H1 (cell line): ENCODE results near the gene NFIA. TPM values are rescaled to one million over a fixed set of nuclear protein-coding genes. Genes with fewer than 3 reads are reported as not detected.

Source experiments
- CTCF ChIA-PET: fragments of 300-600 bp; sonication (Branson Sonifier 250); formaldehyde crosslinking; loops from one replicate; lab custom pipeline; 2021; ENCODE audit not compliant: partially characterized antibody; lab: Charles Lee
- POLR2A ChIA-PET: fragments of 300-600 bp; sonication (Branson Sonifier 250); formaldehyde crosslinking; loops from one replicate; lab custom pipeline; 2021; ENCODE audit warnings: inconsistent platforms; ENCODE audit not compliant: partially characterized antibody; lab: Charles Lee
- DNase-seq, 2 experiments: peaks; one replicate each; pipeline versions ENCODE4 v3.0.0 to v3.0.0-alpha.2; 2010 to 2022; ENCODE audit warnings: low spot score in 2 of 2, low read depth in 1 of 2, mixed read lengths in 1 of 2
- FAIRE-seq: peaks from 2 replicates; lab custom pipeline; 2011; peaks lifted over from hg19 to GRCh38; lab: Jason Lieb, UNC
- H2AFZ ChIP-seq: 2 replicates; pipeline ENCODE4 v1.8.1; 2012; ENCODE audit warnings: low read length, inconsistent platforms
- H2AK5ac ChIP-seq: 2 replicates; pipeline ENCODE4 v1.6.1; 2013; ENCODE audit warnings: low read depth, low read length
- H2BK120ac ChIP-seq: replicated peaks from 2 replicates; pipeline ENCODE3; 2013; ENCODE audit warnings: low read depth, low read length, inconsistent platforms
- H2BK12ac ChIP-seq: 2 replicates; pipeline ENCODE4 v1.6.1; 2013; ENCODE audit warnings: low read depth, low read length
- H2BK15ac ChIP-seq: 2 replicates; pipeline ENCODE4 v1.6.1; 2013; ENCODE audit warnings: low read length
- H2BK20ac ChIP-seq: 2 replicates; pipeline ENCODE4 v1.6.1; 2013; ENCODE audit warnings: low read length
- H2BK5ac ChIP-seq: 2 replicates; pipeline ENCODE4 v1.6.1; 2013; ENCODE audit warnings: low read depth, low read length
- H3K14ac ChIP-seq: 2 replicates; pipeline ENCODE4 v1.6.1; 2013; ENCODE audit warnings: inconsistent platforms; ENCODE audit not compliant: insufficient read length
- H3K18ac ChIP-seq: 2 replicates; pipeline ENCODE4 v1.6.1; 2013; ENCODE audit warnings: low read length; ENCODE audit errors: extremely low read depth
- H3K23ac ChIP-seq: 2 replicates; pipeline ENCODE4 v1.6.1; 2013; ENCODE audit warnings: inconsistent platforms; ENCODE audit not compliant: insufficient read length
- H3K23me2 ChIP-seq: 2 replicates; pipeline ENCODE4 v1.6.1; 2013; ENCODE audit warnings: low read depth, low read length
- H3K27ac ChIP-seq: 2 replicates; pipeline ENCODE4 v1.6.1; 2011; ENCODE audit warnings: low read depth, low read length, inconsistent platforms
- H3K27me3 ChIP-seq, 4 experiments: replicated peaks in 1 of 4; 1 replicate in 1 of 4; 2 replicates in 3 of 4; pipeline versions ENCODE4 v1.6.1 to v1.8.1; 2011 to 2013; ENCODE audit warnings: low read length in 3 of 4, mild to moderate bottlenecking in 3 of 4, inconsistent platforms in 2 of 4, mixed read lengths in 2 of 4, moderate library complexity in 1 of 4; ENCODE audit not compliant: control insufficient read depth in 3 of 4, insufficient read depth in 3 of 4; ENCODE audit errors: extremely low read depth in 1 of 4
- H3K36me3 ChIP-seq, 4 experiments: 2 replicates each; pipeline versions ENCODE4 v1.6.1 to v1.8.1; 2011 to 2013; ENCODE audit warnings: mild to moderate bottlenecking in 4 of 4, low read length in 3 of 4, moderate library complexity in 2 of 4, control low read depth in 1 of 4, inconsistent platforms in 1 of 4; ENCODE audit not compliant: insufficient read depth in 4 of 4, control insufficient read depth in 2 of 4
- H3K4ac ChIP-seq: replicated peaks from 2 replicates; pipeline ENCODE3; 2013; ENCODE audit warnings: low read length, low read depth, mixed read lengths, inconsistent platforms; ENCODE audit not compliant: insufficient read length
- H3K4me1 ChIP-seq, 4 experiments: replicated peaks in 1 of 4; 1 replicate in 1 of 4; 2 replicates in 3 of 4; pipeline versions ENCODE4 v1.6.1 to v1.8.1; 2011 to 2013; ENCODE audit warnings: low read length in 3 of 4, inconsistent platforms in 2 of 4, mixed read lengths in 1 of 4; ENCODE audit not compliant: insufficient read depth in 4 of 4, control insufficient read depth in 3 of 4
- H3K4me2 ChIP-seq, 2 experiments: 2 replicates each; pipeline versions ENCODE4 v1.6.1 to v1.8.1; 2011 to 2013; ENCODE audit warnings: low read depth in 2 of 2, low read length in 2 of 2, control low read depth in 1 of 2, inconsistent platforms in 1 of 2, mild to moderate bottlenecking in 1 of 2; ENCODE audit not compliant: insufficient read depth in 1 of 2
- H3K4me3 ChIP-seq, 4 experiments: fragments of 200-600, 300-600 bp in 1 of 4; sonication (generic), shearing (Covaris generic), sonication (Bioruptor Twin) in 1 of 4; 2 replicates each; pipeline versions ENCODE4 v1.5.1 to v1.8.1; 2011 to 2016; ENCODE audit warnings: low read length in 4 of 4, low read depth in 3 of 4, control low read depth in 2 of 4, inconsistent platforms in 2 of 4, mild to moderate bottlenecking in 2 of 4, mixed read lengths in 1 of 4, moderate library complexity in 1 of 4; ENCODE audit not compliant: insufficient read depth in 2 of 4; ENCODE audit errors: extremely low read depth in 1 of 4
- H3K56ac ChIP-seq: replicated peaks from 2 replicates; pipeline ENCODE3; 2013; ENCODE audit warnings: low read depth, mild to moderate bottlenecking, mixed read lengths, low read length, inconsistent platforms; ENCODE audit not compliant: insufficient read length
- H3K79me1 ChIP-seq: 2 replicates; pipeline ENCODE4 v1.6.1; 2013; ENCODE audit warnings: low read depth, low read length, control low read depth
- H3K79me2 ChIP-seq, 2 experiments: 2 replicates each; pipeline versions ENCODE4 v1.6.1 to v1.8.1; 2012 to 2013; ENCODE audit warnings: low read length in 2 of 2, mild to moderate bottlenecking in 2 of 2, inconsistent platforms in 1 of 2; ENCODE audit not compliant: insufficient read depth in 2 of 2, control insufficient read depth in 1 of 2
- H3K9ac ChIP-seq, 4 experiments: replicated peaks in 1 of 4; 1 replicate in 1 of 4; 2 replicates in 3 of 4; pipeline versions ENCODE4 v1.6.1 to v1.8.1; 2011 to 2013; ENCODE audit warnings: low read depth in 3 of 4, low read length in 3 of 4, control low read depth in 2 of 4, mild to moderate bottlenecking in 2 of 4, moderate library complexity in 2 of 4, inconsistent platforms in 1 of 4; ENCODE audit errors: extremely low read depth in 1 of 4
- H3K9me3 ChIP-seq, 2 experiments: 2 replicates each; pipeline versions ENCODE4 v1.6.1 to v1.8.1; 2012 to 2013; ENCODE audit warnings: mild to moderate bottlenecking in 2 of 2, moderate library complexity in 2 of 2, control low read depth in 1 of 2, inconsistent platforms in 1 of 2, low read depth in 1 of 2, low read length in 1 of 2, mixed read lengths in 1 of 2; ENCODE audit not compliant: insufficient read depth in 2 of 2
- H4K20me1 ChIP-seq, 2 experiments: replicated peaks in 1 of 2; 2 replicates each; pipeline versions ENCODE3 to v1.8.1; 2011 to 2013; ENCODE audit warnings: inconsistent platforms in 2 of 2, low read length in 2 of 2, mild to moderate bottlenecking in 1 of 2; ENCODE audit not compliant: insufficient read depth in 2 of 2, control insufficient read depth in 1 of 2
- H4K5ac ChIP-seq: 2 replicates; pipeline ENCODE4 v1.6.1; 2013; ENCODE audit warnings: low read length, low read depth, mixed read lengths, inconsistent platforms; ENCODE audit not compliant: insufficient read length
- H4K8ac ChIP-seq: 2 replicates; pipeline ENCODE4 v1.8.0; 2013; ENCODE audit warnings: mild to moderate bottlenecking, moderate library complexity, low read length, inconsistent platforms; ENCODE audit not compliant: insufficient read depth; ENCODE audit errors: extremely low read depth
- H4K91ac ChIP-seq: replicated peaks from 2 replicates; pipeline ENCODE3; 2013; ENCODE audit warnings: low read length, mixed read lengths, inconsistent platforms; ENCODE audit not compliant: insufficient read length
- EZH2 ChIP-seq: fragments of 200-600 bp; sonication (generic); IDR thresholded peaks from 2 replicates; pipeline ENCODE4 v1.7.1; 2012; ENCODE audit warnings: low read depth, mild to moderate bottlenecking, moderate library complexity, low read length, inconsistent platforms; ENCODE audit not compliant: severe bottlenecking
- SRF ChIP-seq: IDR thresholded peaks from 2 replicates; pipeline ENCODE4 v1.6.1; 2011; ENCODE audit warnings: mild to moderate bottlenecking, low read depth, low read length, moderate library complexity
- WGBS, 2 experiments: shearing (Covaris generic) in 1 of 2; methylation state at CpG; one replicate each; pipeline versions ENCODE4 v1.1.6 to v1.1.7; 2013 to 2015; ENCODE audit warnings: low lambda C conversion rate in 2 of 2, mixed read lengths in 2 of 2, inconsistent platforms in 1 of 2, low coverage in 1 of 2, missing lambda C conversion rate in 1 of 2; ENCODE audit not compliant: insufficient replicate concordance in 2 of 2, insufficient coverage in 1 of 2, insufficient read length in 1 of 2; ENCODE audit errors: extremely low coverage in 1 of 2, missing lambda C conversion rate in 1 of 2; 5-methylcytosine and 5-hydroxymethylcytosine counted together
- polyA plus RNA-seq, 7 experiments: library from polyadenylated mRNA; depleted of rRNA in 3 of 7; stranded (reverse) in 5 of 7; unstranded in 2 of 7; fragments of >200 nt in 5 of 7; fragments of 200-250 nt in 2 of 7; gene quantifications; 1 replicate in 5 of 7; 2 replicates in 1 of 7; 4 replicates in 1 of 7; pipeline versions ENCODE4 v1.2.1 to v1.2.3, GENCODE V29; 2011 to 2013; ENCODE audit warnings: missing spikeins in 2 of 7, mixed read lengths in 2 of 7
- total RNA-seq: library from RNA; stranded (reverse); fragmentation: NEBNext Ultra II Directional; extraction: Animal tissue kit (Norgen Biotek cat#: 25700); gene quantifications from 2 replicates; pipeline ENCODE4 v1.2.1, GENCODE V29; 2021
- TF ChIP-seq, protein P1 (sequence below): IDR thresholded peaks from 2 replicates; pipeline ENCODE4 v1.6.1; 2012; ENCODE audit warnings: low read length, inconsistent platforms

The NFIA gene
- total and polyA plus RNA-seq, 2 of the 8 experiments (the other 6 are each of a cell fraction or from before 2014, with no cell fraction given): 1.8 to 2.3 TPM

DNA sequence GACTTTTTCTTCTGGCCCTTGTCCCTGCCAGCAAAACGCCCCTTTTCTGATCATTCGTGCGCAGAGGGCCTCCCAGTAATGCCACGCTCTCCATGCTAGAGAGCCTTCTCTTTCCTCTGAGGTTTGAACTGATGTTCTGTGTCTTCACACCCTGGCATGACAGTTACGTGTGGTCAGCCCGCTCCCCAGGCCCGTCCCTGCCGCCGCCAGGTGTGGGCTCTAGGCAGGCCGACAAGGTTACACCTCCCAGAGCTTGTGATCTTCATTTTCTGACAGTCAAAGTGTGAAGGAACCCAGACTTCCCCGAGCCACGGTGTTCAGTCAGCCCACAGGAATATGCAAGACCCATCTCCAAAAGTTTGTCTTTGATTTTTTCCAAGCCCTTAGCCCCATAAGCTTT is 377.0 kb downstream of the NFIA start:
- Histone ChIP-seq H3K4me2 (no peak overlapping the region), H3K27me3 (peaks cover 0 to 6% (median 1%) of the 10 kb centered on the region in 4 experiments; a peak in 1 of 7 replicates), H2AK5ac (no peak overlapping the region), H4K20me1 (no peaks in the 10 kb centered on the region), H3K14ac (no peak overlapping the region), H2BK12ac (no peak overlapping the region; the same call in 1 of the 2 replicates), H3K9ac (no peak overlapping the region), H3K4me1 (peaks cover 10 to 24% (median 12%) of the 10 kb centered on the region in 4 experiments; a peak in 6 of 7 replicates), H2BK15ac (no peak overlapping the region), H3K79me2 (no peaks in the 10 kb centered on the region), H3K23me2 (no peaks in the 10 kb centered on the region), H4K8ac (no peak overlapping the region), H2BK5ac (no peak overlapping the region), H2BK20ac (no peak overlapping the region), H3K56ac (no peak overlapping the region), H3K23ac (no peak overlapping the region), H3K36me3 (no peaks in the 10 kb centered on the region), H3K27ac (no peak overlapping the region), H4K5ac (no peak overlapping the region), H2AFZ (no peak overlapping the region), H4K91ac (no peak overlapping the region), H3K9me3 (no peaks in the 10 kb centered on the region), H3K18ac (no peak overlapping the region), H3K4ac (no peak overlapping the region), H3K4me3 (no peak overlapping the region), H2BK120ac (no peak overlapping the region), H3K79me1 (no peaks in the 10 kb centered on the region)
- DNase-seq (no peak), FAIRE-seq (no peak)
- 84% methylated on average over 12 of the region's 12 CpGs; no CpG with 5 or more reads in 1 of the 2 experiments for WGBS, 2 experiments
- TF ChIP-seq, protein P1, sequence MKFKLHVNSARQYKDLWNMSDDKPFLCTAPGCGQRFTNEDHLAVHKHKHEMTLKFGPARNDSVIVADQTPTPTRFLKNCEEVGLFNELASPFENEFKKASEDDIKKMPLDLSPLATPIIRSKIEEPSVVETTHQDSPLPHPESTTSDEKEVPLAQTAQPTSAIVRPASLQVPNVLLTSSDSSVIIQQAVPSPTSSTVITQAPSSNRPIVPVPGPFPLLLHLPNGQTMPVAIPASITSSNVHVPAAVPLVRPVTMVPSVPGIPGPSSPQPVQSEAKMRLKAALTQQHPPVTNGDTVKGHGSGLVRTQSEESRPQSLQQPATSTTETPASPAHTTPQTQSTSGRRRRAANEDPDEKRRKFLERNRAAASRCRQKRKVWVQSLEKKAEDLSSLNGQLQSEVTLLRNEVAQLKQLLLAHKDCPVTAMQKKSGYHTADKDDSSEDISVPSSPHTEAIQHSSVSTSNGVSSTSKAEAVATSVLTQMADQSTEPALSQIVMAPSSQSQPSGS: no peak
- no peak for TF ChIP-seq EZH2
- TF ChIP-seq SRF: no peak
- ChIA-PET POLR2A (interaction anchor here (0.5 kb wide), 1 partner anchor 527 kb away, joined by 3 read pairs; no protein-coding TSS in a partner anchor), CTCF (interaction anchor here (0.7 to 1.6 kb wide), 6 partner anchors 23 to 481 kb away, joined by 3 to 4 read pairs (median 3); no protein-coding TSS in a partner anchor)
